HEK293T (cell line): ENCODE results near the gene FOXP4.

Experiments used
- ARNT ChIP-seq: fragments of 450-650 bp; IDR thresholded peaks from 2 replicates; pipeline ENCODE4 v1.6.1; 2017; ENCODE audit warnings: mild to moderate bottlenecking
- BHLHE40 ChIP-seq: fragments of 450-650 bp; IDR thresholded peaks from 2 replicates; pipeline ENCODE4 v1.6.1; 2016; ENCODE audit warnings: mild to moderate bottlenecking, moderate library complexity, borderline replicate concordance
- SP1 ChIP-seq: fragments of 450-650 bp; IDR thresholded peaks from 2 replicates; pipeline ENCODE4 v1.6.1; 2017
- SUZ12 ChIP-seq: fragments of 450-650 bp; IDR thresholded peaks from 2 replicates; pipeline ENCODE4 v1.6.1; 2016; ENCODE audit warnings: mild to moderate bottlenecking
- TF ChIP-seq, protein P1 (sequence below): fragments of 450-650 bp; IDR thresholded peaks from 2 replicates; pipeline ENCODE4 v1.6.1; 2016

DNA sequence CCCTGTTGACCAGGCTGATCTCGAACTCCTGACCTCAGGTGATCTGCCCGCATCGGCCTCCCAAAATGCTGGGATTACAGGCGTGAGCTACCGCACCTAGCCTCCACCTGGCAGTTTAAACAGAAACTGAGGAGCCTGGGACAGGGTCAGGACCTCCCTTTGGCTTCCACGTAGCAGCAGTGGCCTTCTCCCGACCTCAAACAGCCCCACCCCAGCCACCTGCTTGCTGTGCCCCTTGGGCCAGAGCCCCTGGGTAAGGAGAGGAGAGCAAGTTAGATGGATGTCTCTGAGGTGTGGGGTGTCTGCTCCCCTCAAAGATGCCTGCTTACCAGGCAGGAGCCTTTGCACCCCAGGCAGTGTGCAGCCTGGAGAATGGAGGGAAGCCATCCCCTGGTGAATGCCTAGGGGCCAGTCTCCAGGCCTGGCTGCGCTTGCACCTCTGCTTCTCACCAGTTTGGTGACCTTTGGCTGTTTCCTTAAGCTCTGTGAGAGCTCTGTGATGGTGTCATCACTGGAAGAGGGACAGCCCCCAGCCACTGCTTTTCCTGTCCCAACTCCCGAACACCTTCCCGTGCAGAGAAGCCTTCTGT is 50.0 kb downstream of the FOXP4 start:
- TF ChIP-seq BHLHE40 (no peak), SUZ12 (no peak), SP1 (no peak), ARNT (no peak)
- TF ChIP-seq, protein P1, sequence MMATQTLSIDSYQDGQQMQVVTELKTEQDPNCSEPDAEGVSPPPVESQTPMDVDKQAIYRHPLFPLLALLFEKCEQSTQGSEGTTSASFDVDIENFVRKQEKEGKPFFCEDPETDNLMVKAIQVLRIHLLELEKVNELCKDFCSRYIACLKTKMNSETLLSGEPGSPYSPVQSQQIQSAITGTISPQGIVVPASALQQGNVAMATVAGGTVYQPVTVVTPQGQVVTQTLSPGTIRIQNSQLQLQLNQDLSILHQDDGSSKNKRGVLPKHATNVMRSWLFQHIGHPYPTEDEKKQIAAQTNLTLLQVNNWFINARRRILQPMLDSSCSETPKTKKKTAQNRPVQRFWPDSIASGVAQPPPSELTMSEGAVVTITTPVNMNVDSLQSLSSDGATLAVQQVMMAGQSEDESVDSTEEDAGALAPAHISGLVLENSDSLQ, result no peak
